SU-DHL-6 (cell line): ENCODE results near the gene NOL3.

Source experiments
- H2AFZ ChIP-seq: fragments of 200-600 bp; sonication (generic); 2 replicates; pipeline ENCODE4 v1.6.1; 2014; ENCODE audit warnings: low read depth, mild to moderate bottlenecking, moderate library complexity, mixed read lengths, antibody characterized with exemption, low read length; ENCODE audit not compliant: severe bottlenecking
- H3F3A ChIP-seq: fragments of 200-600 bp; shearing (Covaris generic); 2 replicates; pipeline ENCODE4 v1.6.0; 2016; ENCODE audit warnings: antibody characterized with exemption, mild to moderate bottlenecking; ENCODE audit not compliant: insufficient read depth
- H3K27ac ChIP-seq: fragments of 200-600 bp; sonication (generic); 2 replicates; pipeline ENCODE4 v1.5.1; 2016; ENCODE audit warnings: low read depth, mild to moderate bottlenecking, low read length, moderate library complexity, mixed read lengths
- H3K27me3 ChIP-seq: fragments of 200-600 bp; sonication (generic), shearing (Covaris generic); 2 replicates; pipeline ENCODE4 v1.6.0; 2014; ENCODE audit warnings: mild to moderate bottlenecking, low read length
- H3K36me3 ChIP-seq: fragments of 200-600 bp; sonication (generic); 2 replicates; pipeline ENCODE4 v1.6.1; 2014; ENCODE audit warnings: mild to moderate bottlenecking, low read length, mixed read lengths
- H3K4me2 ChIP-seq: fragments of 300-600, 200-600 bp; shearing (Covaris generic), sonication (generic); 2 replicates; pipeline ENCODE4 v1.6.0; 2014; ENCODE audit warnings: low read length, low read depth, mild to moderate bottlenecking; ENCODE audit not compliant: poor library complexity, severe bottlenecking
- H3K4me3 ChIP-seq: fragments of 200-600 bp; sonication (generic); 2 replicates; pipeline ENCODE4 v1.5.1; 2014; ENCODE audit warnings: antibody characterized with exemption, low read length, mild to moderate bottlenecking, mixed read lengths; ENCODE audit not compliant: insufficient read depth, poor library complexity, severe bottlenecking
- H3K79me2 ChIP-seq: fragments of 200-600 bp; sonication (generic); 2 replicates; pipeline ENCODE4 v1.6.1; 2014; ENCODE audit warnings: mild to moderate bottlenecking, low read length, moderate library complexity; ENCODE audit not compliant: insufficient read depth
- H3K9ac ChIP-seq: fragments of 200-600 bp; sonication (generic); 2 replicates; pipeline ENCODE4 v1.7.0; 2014; ENCODE audit warnings: mild to moderate bottlenecking, low read length
- H3K9me2 ChIP-seq: fragments of 200-600 bp; sonication (generic); replicated peaks from 2 replicates; pipeline ENCODE4 v1.6.1; 2014; ENCODE audit warnings: low read length; ENCODE audit not compliant: insufficient read depth
- H3K9me3 ChIP-seq: fragments of 200-600 bp; sonication (generic); 2 replicates; pipeline ENCODE4 v1.6.1; 2014; ENCODE audit warnings: low read length, mixed read lengths; ENCODE audit not compliant: insufficient read depth
- H4K20me1 ChIP-seq: fragments of 200-600 bp; sonication (generic); 2 replicates; pipeline ENCODE4 v1.6.1; 2014; ENCODE audit warnings: low read depth, mild to moderate bottlenecking, antibody characterized with exemption, low read length, moderate library complexity, mixed read lengths
- EZH2phosphoT487 ChIP-seq: fragments of 200-600 bp; sonication (generic), shearing (Covaris generic); conservative IDR thresholded peaks from 2 replicates; pipeline ENCODE4 v1.6.1; 2018; ENCODE audit warnings: mild to moderate bottlenecking, antibody characterized with exemption, low read length, moderate library complexity, mixed read lengths
- TF ChIP-seq, protein P1 (sequence below): fragments of 200-600 bp; sonication (generic); IDR thresholded peaks from one replicate; pipeline ENCODE4 v1.5.1; 2017; ENCODE audit warnings: antibody characterized with exemption, mild to moderate bottlenecking, low read length, moderate library complexity; ENCODE audit not compliant: insufficient read depth, poor library complexity, severe bottlenecking

NOL3 gene

DNA sequence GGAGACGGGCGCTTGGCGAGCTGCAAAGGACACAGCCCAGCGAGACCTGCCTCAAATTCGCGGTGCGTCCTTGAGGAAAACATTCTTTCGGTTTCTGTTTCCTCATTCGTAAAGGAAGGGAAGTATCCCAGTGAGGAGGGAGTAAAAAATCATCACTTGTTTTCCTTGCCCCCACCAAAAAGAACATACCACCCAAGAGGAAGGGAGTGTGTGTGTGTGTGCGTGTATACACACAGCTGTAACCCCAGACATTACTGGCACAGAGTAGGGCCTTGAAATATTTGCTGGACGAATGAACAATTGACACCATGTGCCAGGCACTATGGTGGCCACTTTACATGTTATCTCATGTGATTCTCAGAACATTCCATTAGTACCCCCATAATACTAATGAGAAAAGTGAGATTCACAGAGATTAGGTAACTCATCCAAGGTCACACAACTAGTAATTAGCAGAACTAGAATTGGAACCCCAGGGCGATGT is 15.4 kb downstream of the NOL3 start:
- Histone ChIP-seq H3K9ac (no peak overlapping the region), H3K9me3 (no peaks in the 10 kb centered on the region), H3F3A (no peaks in the 10 kb centered on the region), H3K36me3 (no peaks in the 10 kb centered on the region), H3K27me3 (no peaks in the 10 kb centered on the region), H2AFZ (no peak overlapping the region), H3K9me2 (no peaks in the 10 kb centered on the region), H4K20me1 (no peaks in the 10 kb centered on the region), H3K4me2 (no peak overlapping the region), H3K4me3 (no peak overlapping the region), H3K27ac (no peak overlapping the region), H3K79me2 (no peaks in the 10 kb centered on the region)
- TF ChIP-seq EZH2phosphoT487 = no peak
- TF ChIP-seq, protein P1, sequence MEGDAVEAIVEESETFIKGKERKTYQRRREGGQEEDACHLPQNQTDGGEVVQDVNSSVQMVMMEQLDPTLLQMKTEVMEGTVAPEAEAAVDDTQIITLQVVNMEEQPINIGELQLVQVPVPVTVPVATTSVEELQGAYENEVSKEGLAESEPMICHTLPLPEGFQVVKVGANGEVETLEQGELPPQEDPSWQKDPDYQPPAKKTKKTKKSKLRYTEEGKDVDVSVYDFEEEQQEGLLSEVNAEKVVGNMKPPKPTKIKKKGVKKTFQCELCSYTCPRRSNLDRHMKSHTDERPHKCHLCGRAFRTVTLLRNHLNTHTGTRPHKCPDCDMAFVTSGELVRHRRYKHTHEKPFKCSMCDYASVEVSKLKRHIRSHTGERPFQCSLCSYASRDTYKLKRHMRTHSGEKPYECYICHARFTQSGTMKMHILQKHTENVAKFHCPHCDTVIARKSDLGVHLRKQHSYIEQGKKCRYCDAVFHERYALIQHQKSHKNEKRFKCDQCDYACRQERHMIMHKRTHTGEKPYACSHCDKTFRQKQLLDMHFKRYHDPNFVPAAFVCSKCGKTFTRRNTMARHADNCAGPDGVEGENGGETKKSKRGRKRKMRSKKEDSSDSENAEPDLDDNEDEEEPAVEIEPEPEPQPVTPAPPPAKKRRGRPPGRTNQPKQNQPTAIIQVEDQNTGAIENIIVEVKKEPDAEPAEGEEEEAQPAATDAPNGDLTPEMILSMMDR = no peak

DNA sequence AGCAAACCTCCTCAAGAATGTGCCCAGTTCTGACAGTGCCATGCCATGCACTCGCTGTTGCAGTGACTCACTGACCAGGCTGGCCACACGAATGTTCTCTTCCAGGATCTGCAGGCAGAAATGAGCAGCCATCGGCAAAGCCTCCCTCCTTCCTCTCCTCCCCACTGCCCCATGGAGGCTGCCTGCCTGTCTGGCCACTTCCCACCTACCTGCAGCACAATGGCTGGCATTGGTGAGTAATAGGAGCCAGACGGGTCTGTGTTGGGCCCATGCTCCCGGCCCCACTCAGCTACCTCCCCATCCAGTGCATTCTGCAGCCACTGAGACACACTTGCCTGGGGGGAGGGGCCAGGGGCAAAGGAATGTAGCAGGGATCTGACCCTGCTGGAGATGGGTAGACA is 16.2 kb downstream of the NOL3 start:
- H3K9me3 ChIP-seq = no peaks in the 10 kb centered on the region
- H3K9me2 ChIP-seq = no peaks in the 10 kb centered on the region
- no peak overlapping the region for H3K9ac ChIP-seq
- no peaks in the 10 kb centered on the region for H3K27me3 ChIP-seq
- no peaks in the 10 kb centered on the region for H4K20me1 ChIP-seq
- H2AFZ ChIP-seq = no peak overlapping the region
- H3K27ac ChIP-seq = no peak overlapping the region
- H3K4me3 ChIP-seq = no peak overlapping the region
- H3F3A ChIP-seq = no peaks in the 10 kb centered on the region
- no peak for TF ChIP-seq EZH2phosphoT487
- TF ChIP-seq, protein P1 = no peak
- H3K4me2 ChIP-seq = no peak overlapping the region
- no peaks in the 10 kb centered on the region for H3K79me2 ChIP-seq
- no peaks in the 10 kb centered on the region for H3K36me3 ChIP-seq

DNA sequence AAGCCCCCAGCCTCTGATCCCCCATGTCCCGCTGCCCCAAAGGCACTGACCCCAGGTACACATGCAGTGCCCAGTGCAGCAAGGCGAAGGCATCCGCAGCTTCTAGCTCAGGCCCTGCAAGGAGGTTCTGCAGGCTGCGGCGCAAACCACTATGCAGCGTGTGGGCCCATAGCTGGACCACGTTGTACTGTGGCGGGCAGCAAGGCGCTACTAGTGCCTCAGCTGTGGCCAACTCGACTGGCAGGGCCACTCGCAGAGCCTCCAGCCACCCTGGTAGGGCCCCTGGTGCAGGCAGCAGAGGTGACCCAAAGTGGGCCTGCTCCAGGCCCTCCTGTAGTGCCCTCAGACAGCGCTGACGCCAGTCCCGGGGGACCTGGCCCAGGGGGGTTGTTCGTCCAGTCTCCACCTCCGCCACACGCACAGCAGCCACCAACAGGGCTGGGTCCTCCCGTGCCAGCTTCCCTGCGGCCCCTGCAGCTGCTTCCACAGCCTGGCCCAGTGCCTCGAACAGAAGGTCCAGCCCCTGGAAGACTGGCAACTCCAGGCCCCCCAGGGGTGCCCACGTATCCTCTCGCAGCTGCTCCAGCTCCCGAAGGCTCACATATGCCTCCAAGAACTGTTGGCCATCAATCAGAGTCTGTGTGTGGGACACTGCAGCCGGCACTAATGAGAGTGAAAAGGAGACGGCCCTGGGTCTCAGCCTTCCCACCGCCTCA is 17.0 kb downstream of the NOL3 start:
- Histone ChIP-seq H3K79me2 (peaks cover 3% of the 10 kb centered on the region), H3K36me3 (no peaks in the 10 kb centered on the region), H3K9me3 (no peaks in the 10 kb centered on the region), H2AFZ (no peak overlapping the region), H3K4me2 (no peak overlapping the region), H3K27me3 (no peaks in the 10 kb centered on the region), H3K9ac (no peak overlapping the region), H4K20me1 (no peaks in the 10 kb centered on the region), H3K9me2 (no peaks in the 10 kb centered on the region), H3K27ac (no peak overlapping the region), H3K4me3 (no peak overlapping the region), H3F3A (no peaks in the 10 kb centered on the region)
- no peak for TF ChIP-seq EZH2phosphoT487
- TF ChIP-seq, protein P1 = no peak
